D721Med (cell line): Measurements from ENCODE around the gene TTC29.
"Not testable (repeated sequence)": the region's sequence is repeated elsewhere in the genome, so short reads cannot be mapped to it uniquely, and the experiment has no call there.

Source experiments
- DNase-seq: peaks from one replicate; pipeline ENCODE4 v3.0.0; 2011; ENCODE audit warnings: low spot score; ENCODE audit not compliant: insufficient read length
- FAIRE-seq: peaks from 2 replicates; lab custom pipeline; 2011; peaks lifted over from hg19 to GRCh38; lab: Jason Lieb, UNC
- CTCF ChIP-seq: IDR thresholded peaks from 2 replicates; pipeline ENCODE4 v1.5.1; 2012; ENCODE audit warnings: mild to moderate bottlenecking, control low read depth; ENCODE audit not compliant: insufficient read depth; ENCODE audit errors: missing control alignments

Gene TTC29

GRCh38 chr4:146762016-146762415, 183.6 kb downstream of the TTC29 start:
- no peak for FAIRE-seq
- no peak for TF ChIP-seq CTCF
- DNase-seq = no peak

- no peak for DNase-seq
- no peak for TF ChIP-seq CTCF
- FAIRE-seq = peak; percentile 70
Measured at GRCh38 chr4:146742416-146742815, 203.2 kb downstream of the TTC29 start.

- FAIRE-seq = no peak
- no peak for DNase-seq
- no peak for TF ChIP-seq CTCF
Measured at GRCh38 chr4:146739182-146739581, 206.5 kb downstream of the TTC29 start.

- not testable (repeated sequence) for DNase-seq, FAIRE-seq
Measured at GRCh38 chr4:146723519-146723918, 222.1 kb downstream of the TTC29 start.

GRCh38 chr4:146709956-146710355, 235.7 kb downstream of the TTC29 start:
- DNase-seq (no peak), FAIRE-seq (peak; percentile 44)
- no peak for TF ChIP-seq CTCF

GRCh38 chr4:146699910-146700309, 245.8 kb downstream of the TTC29 start:
- TF ChIP-seq CTCF = no peak
- no peak for DNase-seq
- no peak for FAIRE-seq

GRCh38 chr4:146674829-146675570, 270.7 kb downstream of the TTC29 start:
- no peak for DNase-seq
- TF ChIP-seq CTCF = no peak
- no peak for FAIRE-seq

GRCh38 chr4:146663968-146664311, 281.7 kb downstream of the TTC29 start:
- not testable (repeated sequence) for FAIRE-seq, DNase-seq
